ENCODE measurements around the gene GID8. TPM values are rescaled to one million over a fixed set of nuclear protein-coding genes. Genes with fewer than 3 reads are reported as not detected.

Gene GID8
- total and polyA plus RNA-seq, 2 of the 13 experiments (the other 11 are each of a cell fraction or from before 2014, with no cell fraction given): 39.6 to 59.8 TPM

DNA sequence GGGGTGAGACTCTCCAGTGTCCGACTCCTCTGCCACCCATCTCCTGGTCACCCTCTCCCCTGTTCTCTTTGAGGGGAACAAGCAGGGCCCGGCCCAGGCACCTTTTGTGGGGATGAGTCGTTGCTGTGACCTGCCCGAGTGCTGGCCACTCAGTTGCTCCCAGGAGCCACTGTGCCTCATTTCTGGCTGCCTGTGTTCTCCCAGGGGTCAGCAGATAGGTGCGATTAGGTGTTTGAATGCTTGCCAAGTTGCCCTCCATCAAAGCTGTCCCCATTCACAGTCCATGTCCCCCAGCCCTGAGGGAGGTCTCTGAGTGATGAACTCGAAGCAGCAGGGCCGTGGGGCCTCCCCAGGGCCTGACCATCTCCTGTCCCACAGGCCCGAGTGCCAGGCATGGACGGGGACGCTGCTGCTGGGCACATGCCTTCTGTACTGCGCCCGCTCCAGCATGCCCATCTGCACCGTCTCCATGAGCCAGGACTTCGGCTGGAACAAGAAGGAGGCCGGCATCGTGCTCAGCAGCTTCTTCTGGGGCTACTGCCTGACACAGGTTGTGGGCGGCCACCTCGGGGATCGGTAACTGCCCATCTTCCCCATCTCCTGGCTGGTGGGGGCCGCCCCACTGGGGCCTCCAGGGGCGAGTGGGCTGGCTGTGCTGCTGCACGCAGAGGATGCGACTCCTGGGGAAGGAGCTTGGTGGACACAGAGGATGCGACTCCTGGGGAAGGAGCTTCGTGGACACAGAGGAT, 18.6 kb downstream of the GID8 start (continued):
- no peak for TF ChIP-seq ZFP90 (CRISPR knock-in tag; IDR thresholded peaks at IDR 0.05; ENCODE audit: borderline replicate concordance)
- no peak for TF ChIP-seq ATAD3A (CRISPR knock-in tag; IDR thresholded peaks at IDR 0.05)
- no peak for TF ChIP-seq GZF1 (CRISPR knock-in tag; IDR thresholded peaks at IDR 0.05)
- 0 out of 2 replicates have a peak, but pooled peaks have one; percentile 37 for TF ChIP-seq DNMT1 (CRISPR knock-in tag; IDR thresholded peaks at IDR 0.05)
- TF ChIP-seq ZFP36L1 (CRISPR knock-in tag; IDR thresholded peaks at IDR 0.05): no peak
- TF ChIP-seq RAD21 (CRISPR knock-in tag; IDR thresholded peaks at IDR 0.05): no peak
- TF ChIP-seq ZNF678 (CRISPR knock-in tag; IDR thresholded peaks at IDR 0.05): no peak
- TF ChIP-seq, protein P1, sequence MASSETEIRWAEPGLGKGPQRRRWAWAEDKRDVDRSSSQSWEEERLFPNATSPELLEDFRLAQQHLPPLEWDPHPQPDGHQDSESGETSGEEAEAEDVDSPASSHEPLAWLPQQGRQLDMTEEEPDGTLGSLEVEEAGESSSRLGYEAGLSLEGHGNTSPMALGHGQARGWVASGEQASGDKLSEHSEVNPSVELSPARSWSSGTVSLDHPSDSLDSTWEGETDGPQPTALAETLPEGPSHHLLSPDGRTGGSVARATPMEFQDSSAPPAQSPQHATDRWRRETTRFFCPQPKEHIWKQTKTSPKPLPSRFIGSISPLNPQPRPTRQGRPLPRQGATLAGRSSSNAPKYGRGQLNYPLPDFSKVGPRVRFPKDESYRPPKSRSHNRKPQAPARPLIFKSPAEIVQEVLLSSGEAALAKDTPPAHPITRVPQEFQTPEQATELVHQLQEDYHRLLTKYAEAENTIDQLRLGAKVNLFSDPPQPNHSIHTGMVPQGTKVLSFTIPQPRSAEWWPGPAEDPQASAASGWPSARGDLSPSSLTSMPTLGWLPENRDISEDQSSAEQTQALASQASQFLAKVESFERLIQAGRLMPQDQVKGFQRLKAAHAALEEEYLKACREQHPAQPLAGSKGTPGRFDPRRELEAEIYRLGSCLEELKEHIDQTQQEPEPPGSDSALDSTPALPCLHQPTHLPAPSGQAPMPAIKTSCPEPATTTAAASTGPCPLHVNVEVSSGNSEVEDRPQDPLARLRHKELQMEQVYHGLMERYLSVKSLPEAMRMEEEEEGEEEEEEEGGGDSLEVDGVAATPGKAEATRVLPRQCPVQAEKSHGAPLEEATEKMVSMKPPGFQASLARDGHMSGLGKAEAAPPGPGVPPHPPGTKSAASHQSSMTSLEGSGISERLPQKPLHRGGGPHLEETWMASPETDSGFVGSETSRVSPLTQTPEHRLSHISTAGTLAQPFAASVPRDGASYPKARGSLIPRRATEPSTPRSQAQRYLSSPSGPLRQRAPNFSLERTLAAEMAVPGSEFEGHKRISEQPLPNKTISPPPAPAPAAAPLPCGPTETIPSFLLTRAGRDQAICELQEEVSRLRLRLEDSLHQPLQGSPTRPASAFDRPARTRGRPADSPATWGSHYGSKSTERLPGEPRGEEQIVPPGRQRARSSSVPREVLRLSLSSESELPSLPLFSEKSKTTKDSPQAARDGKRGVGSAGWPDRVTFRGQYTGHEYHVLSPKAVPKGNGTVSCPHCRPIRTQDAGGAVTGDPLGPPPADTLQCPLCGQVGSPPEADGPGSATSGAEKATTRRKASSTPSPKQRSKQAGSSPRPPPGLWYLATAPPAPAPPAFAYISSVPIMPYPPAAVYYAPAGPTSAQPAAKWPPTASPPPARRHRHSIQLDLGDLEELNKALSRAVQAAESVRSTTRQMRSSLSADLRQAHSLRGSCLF (CRISPR knock-in tag; IDR thresholded peaks at IDR 0.05; ENCODE audit: borderline replicate concordance): no peak
- no peak for TF ChIP-seq ZNF816 (CRISPR knock-in tag; IDR thresholded peaks at IDR 0.05; ENCODE audit: borderline replicate concordance)
- TF ChIP-seq ZNF574 (CRISPR knock-in tag; IDR thresholded peaks at IDR 0.05): no peak
- TF ChIP-seq AGO2 (optimal IDR thresholded peaks at IDR 0.05; ENCODE audit: low read depth, low read length): peak; percentile 12
- TF ChIP-seq HMGXB3 (CRISPR knock-in tag; IDR thresholded peaks at IDR 0.05; ENCODE audit: borderline replicate concordance): no peak
- TF ChIP-seq MYC (CRISPR knock-in tag; IDR thresholded peaks at IDR 0.05; ENCODE audit: borderline replicate concordance): no peak
- TF ChIP-seq, protein P2, sequence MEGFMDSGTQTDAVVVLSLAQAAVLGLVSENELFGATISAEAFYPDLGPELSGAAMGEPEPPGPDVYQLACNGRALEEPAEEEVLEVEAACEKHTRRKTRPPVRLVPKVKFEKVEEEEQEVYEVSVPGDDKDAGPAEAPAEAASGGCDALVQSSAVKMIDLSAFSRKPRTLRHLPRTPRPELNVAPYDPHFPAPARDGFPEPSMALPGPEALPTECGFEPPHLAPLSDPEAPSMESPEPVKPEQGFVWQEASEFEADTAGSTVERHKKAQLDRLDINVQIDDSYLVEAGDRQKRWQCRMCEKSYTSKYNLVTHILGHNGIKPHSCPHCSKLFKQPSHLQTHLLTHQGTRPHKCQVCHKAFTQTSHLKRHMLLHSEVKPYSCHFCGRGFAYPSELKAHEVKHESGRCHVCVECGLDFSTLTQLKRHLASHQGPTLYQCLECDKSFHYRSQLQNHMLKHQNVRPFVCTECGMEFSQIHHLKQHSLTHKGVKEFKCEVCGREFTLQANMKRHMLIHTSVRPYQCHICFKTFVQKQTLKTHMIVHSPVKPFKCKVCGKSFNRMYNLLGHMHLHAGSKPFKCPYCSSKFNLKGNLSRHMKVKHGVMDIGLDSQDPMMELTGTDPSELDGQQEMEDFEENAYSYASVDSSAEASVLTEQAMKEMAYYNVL (CRISPR knock-in tag; IDR thresholded peaks at IDR 0.05; ENCODE audit: borderline replicate concordance): no peak
- no peak for TF ChIP-seq ZNF7 (CRISPR knock-in tag; IDR thresholded peaks at IDR 0.05)
